Measurements from ENCODE around the gene DENND4A.

DNA sequence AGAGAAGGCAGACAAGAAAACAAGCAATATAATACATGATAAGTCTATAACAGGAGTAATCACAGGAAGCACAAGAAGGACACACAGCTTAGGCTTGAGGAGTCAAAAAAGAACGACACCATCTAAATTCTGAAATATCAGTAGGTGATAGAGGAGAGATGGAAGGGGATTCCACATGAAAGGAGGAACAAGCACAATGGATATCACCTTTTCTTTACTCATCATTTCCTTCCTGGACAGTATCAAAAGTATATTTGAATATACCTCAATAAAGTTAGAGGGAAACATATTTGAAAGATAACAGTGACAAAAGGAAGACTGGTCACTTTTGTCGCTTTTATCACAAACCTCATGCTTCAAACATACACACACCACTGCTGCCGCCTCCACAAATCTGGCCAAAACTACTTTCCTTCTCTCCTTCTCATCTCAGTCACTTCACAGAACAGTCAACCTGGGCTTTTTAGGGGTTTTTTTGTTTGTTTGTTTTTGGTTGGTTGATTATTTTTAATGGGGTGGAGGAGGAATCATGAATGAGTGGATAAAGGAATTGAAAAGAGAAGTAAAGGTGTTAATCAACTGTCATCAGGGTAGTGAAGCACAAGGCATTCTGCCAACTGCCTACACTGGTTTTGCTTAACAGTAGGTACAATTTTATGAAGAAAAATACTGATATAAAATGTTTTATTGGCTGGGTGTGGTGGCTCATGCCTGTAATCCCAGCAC lies 18.5 kb downstream of the DENND4A start:
- no peak for TF ChIP-seq CTCF (IDR thresholded peaks at IDR 0.05)
- TF ChIP-seq EP300 (IDR thresholded peaks at IDR 0.05): no peak
- no peak for TF ChIP-seq POLR2A (IDR thresholded peaks at IDR 0.05)
